Testis (tissue), 2 donors: ENCODE measurements around the gene SLC5A3.

Experiments used
- CTCF ChIP-seq, 3 experiments: fragments of 450-650 bp in 2 of 3; fragments of 200-600 bp in 1 of 3; sonication (generic) in 1 of 3; IDR thresholded peaks; one replicate each; pipeline ENCODE4 v1.5.1; 2016 to 2019; ENCODE audit warnings: antibody characterized with exemption in 3 of 3, mild to moderate bottlenecking in 2 of 3, moderate library complexity in 1 of 3
- POLR2A ChIP-seq: fragments of 450-650 bp; IDR thresholded peaks from one replicate; pipeline ENCODE4 v1.6.1; 2017; ENCODE audit warnings: antibody characterized with exemption, mild to moderate bottlenecking, moderate library complexity

GRCh38 chr21:34024374-34024693 is 49.0 kb upstream of the SLC5A3 start:
- TF ChIP-seq CTCF (IDR thresholded peaks at IDR 0.05) (no peak), POLR2A (no peak)
